SK-N-SH treated with all-trans-retinoic acid at 6 μM for 48 hours (cell line): ENCODE data around the gene NTM.

ENCODE experiments used
- ATAC-seq: fragments of 200-7000 bp; cut with Tn5 transposase; 3 replicates; pipeline ENCODE4 v1.9.1; 2020; ENCODE audit warnings: mild to moderate bottlenecking, moderate library complexity
- BACH2 ChIP-seq: fragments of 250-450 bp; sonication (Bioruptor Pico); IDR thresholded peaks from 2 replicates; pipeline ENCODE4 v1.9.0; 2021; ENCODE audit warnings: mild to moderate bottlenecking, borderline replicate concordance
- CREB5 ChIP-seq: fragments of 250-450 bp; sonication (Bioruptor Pico); IDR thresholded peaks from 2 replicates; pipeline ENCODE4 v1.5.1; 2020; ENCODE audit warnings: low read depth, mild to moderate bottlenecking, moderate library complexity
- CSDC2 ChIP-seq: fragments of 250-450 bp; sonication (Bioruptor Pico); IDR thresholded peaks from 2 replicates; pipeline ENCODE4 v1.5.0; 2020; ENCODE audit warnings: mild to moderate bottlenecking, moderate library complexity
- CSRNP3 ChIP-seq: fragments of 250-450 bp; sonication (Bioruptor Pico); IDR thresholded peaks from 2 replicates; pipeline ENCODE4 v1.5.1; 2021; ENCODE audit warnings: mild to moderate bottlenecking, moderate library complexity
- ESRRG ChIP-seq: fragments of 250-450 bp; sonication (Bioruptor Pico); IDR thresholded peaks from 2 replicates; pipeline ENCODE4 v1.6.1; 2021; ENCODE audit warnings: mild to moderate bottlenecking
- GLIS3 ChIP-seq: fragments of 250-450 bp; sonication (Bioruptor Pico); IDR thresholded peaks from 2 replicates; pipeline ENCODE4 v1.5.0; 2020; ENCODE audit warnings: mild to moderate bottlenecking, moderate library complexity
- ISL1 ChIP-seq: fragments of 250-450 bp; sonication (Bioruptor Pico); IDR thresholded peaks from 2 replicates; pipeline ENCODE4 v2.1.2; 2022; ENCODE audit warnings: mild to moderate bottlenecking, moderate library complexity
- OSR1 ChIP-seq: fragments of 250-450 bp; sonication (Bioruptor Pico); IDR thresholded peaks from 2 replicates; pipeline ENCODE4 v1.8.0; 2022; ENCODE audit warnings: moderate library complexity, mild to moderate bottlenecking, inconsistent platforms
- PATZ1 ChIP-seq: fragments of 250-450 bp; sonication (Bioruptor Pico); IDR thresholded peaks from 2 replicates; pipeline ENCODE4 v1.8.0; 2020; ENCODE audit warnings: mild to moderate bottlenecking, moderate library complexity, borderline replicate concordance
- POU6F1 ChIP-seq: fragments of 250-450 bp; sonication (Bioruptor Pico); IDR thresholded peaks from 2 replicates; pipeline ENCODE4 v1.8.0; 2021; ENCODE audit warnings: low read depth, mild to moderate bottlenecking, moderate library complexity, borderline replicate concordance
- PPARA ChIP-seq: fragments of 250-450 bp; sonication (Bioruptor Pico); IDR thresholded peaks from 2 replicates; pipeline ENCODE4 v1.5.0; 2020; ENCODE audit warnings: mild to moderate bottlenecking, borderline replicate concordance
- RARB ChIP-seq: fragments of 250-450 bp; sonication (Bioruptor Pico); IDR thresholded peaks from 2 replicates; pipeline ENCODE4 v1.8.0; 2021; ENCODE audit warnings: mild to moderate bottlenecking, moderate library complexity
- SNAI2 ChIP-seq: fragments of 250-450 bp; sonication (Bioruptor Pico); IDR thresholded peaks from 2 replicates; pipeline ENCODE4 v1.5.0; 2020; ENCODE audit warnings: mild to moderate bottlenecking, moderate library complexity
- TCF4 ChIP-seq: fragments of 250-450 bp; sonication (Bioruptor Pico); IDR thresholded peaks from 2 replicates; pipeline ENCODE4 v1.8.0; 2021; ENCODE audit warnings: mild to moderate bottlenecking, moderate library complexity, borderline replicate concordance
- TOX ChIP-seq: fragments of 250-450 bp; sonication (Bioruptor Pico); IDR thresholded peaks from 2 replicates; pipeline ENCODE4 v1.8.0; 2021; ENCODE audit warnings: mild to moderate bottlenecking, moderate library complexity, borderline replicate concordance
- TSHZ2 ChIP-seq: fragments of 250-450 bp; sonication (Bioruptor Pico); IDR thresholded peaks from 2 replicates; pipeline ENCODE4 v1.5.0; 2020; ENCODE audit warnings: mild to moderate bottlenecking, moderate library complexity
- ZC3H10 ChIP-seq: fragments of 250-450 bp; sonication (Bioruptor Pico); IDR thresholded peaks from 2 replicates; pipeline ENCODE4 v1.5.1; 2021; ENCODE audit warnings: mild to moderate bottlenecking, moderate library complexity
- ZFP3 ChIP-seq: fragments of 250-450 bp; sonication (Bioruptor Pico); IDR thresholded peaks from 2 replicates; pipeline ENCODE4 v1.5.0; 2020; ENCODE audit warnings: mild to moderate bottlenecking, moderate library complexity
- ZFP30 ChIP-seq: fragments of 450-650 bp; formaldehyde crosslinking; IDR thresholded peaks from 2 replicates; pipeline ENCODE4 v1.5.0; 2022; ENCODE audit warnings: mild to moderate bottlenecking, moderate library complexity
- ZNF565 ChIP-seq: fragments of 450-650 bp; formaldehyde crosslinking; conservative IDR thresholded peaks from 2 replicates; pipeline ENCODE4 v1.5.0; 2020; ENCODE audit warnings: low read depth, mild to moderate bottlenecking, moderate library complexity
- ZNF70 ChIP-seq: fragments of 450-650 bp; formaldehyde crosslinking; IDR thresholded peaks from 2 replicates; pipeline ENCODE4 v1.5.0; 2020; ENCODE audit warnings: mild to moderate bottlenecking, moderate library complexity
- ZNF8 ChIP-seq: fragments of 450-650 bp; formaldehyde crosslinking; IDR thresholded peaks from 2 replicates; pipeline ENCODE4 v1.5.0; 2020; ENCODE audit warnings: mild to moderate bottlenecking, moderate library complexity

The NTM gene

GRCh38 chr11:131614631-131615030 is 244.2 kb downstream of the NTM start:
- ATAC-seq, result no peak
- TF ChIP-seq RARB (CRISPR knock-in tag) (no peak), GLIS3 (CRISPR knock-in tag) (no peak), ZFP3 (CRISPR knock-in tag) (no peak)

GRCh38 chr11:131615611-131616010 is 245.2 kb downstream of the NTM start:
- ATAC-seq, result no peak
- TF ChIP-seq ZFP30 (CRISPR knock-in tag) (no peak), ESRRG (CRISPR knock-in tag) (no peak), TOX (CRISPR knock-in tag) (no peak), PATZ1 (CRISPR knock-in tag) (no peak), ZC3H10 (CRISPR knock-in tag) (no peak), TCF4 (no peak), SNAI2 (CRISPR knock-in tag) (no peak), BACH2 (CRISPR knock-in tag) (no peak), CSDC2 (CRISPR knock-in tag) (no peak), PPARA (CRISPR knock-in tag) (no peak), ISL1 (no peak), ZNF565 (CRISPR knock-in tag) (no peak), TSHZ2 (no peak), ZNF8 (CRISPR knock-in tag) (no peak), OSR1 (no peak), ZNF70 (CRISPR knock-in tag) (no peak), POU6F1 (no peak), GLIS3 (CRISPR knock-in tag) (no peak), ZFP3 (CRISPR knock-in tag) (no peak), CREB5 (CRISPR knock-in tag) (no peak)

GRCh38 chr11:131616481-131617140 is 246.2 kb downstream of the NTM start:
- no peak for ATAC-seq
- TF ChIP-seq TCF4, result no peak
- TF ChIP-seq SNAI2 (CRISPR knock-in tag), result no peak
- TF ChIP-seq ISL1, result no peak
- no peak for TF ChIP-seq BACH2 (CRISPR knock-in tag)
- no peak for TF ChIP-seq ZNF8 (CRISPR knock-in tag)
- TF ChIP-seq PPARA (CRISPR knock-in tag), result no peak
- TF ChIP-seq CSDC2 (CRISPR knock-in tag), result no peak
- no peak for TF ChIP-seq CREB5 (CRISPR knock-in tag)
- TF ChIP-seq RARB (CRISPR knock-in tag), result no peak
- no peak for TF ChIP-seq CSRNP3 (CRISPR knock-in tag)
